Measurements from ENCODE around the gene SFTPB. TPM values are rescaled to one million over a fixed set of nuclear protein-coding genes. Genes with fewer than 3 reads are reported as not detected.
A peak's percentile ranks its signal among the peaks of the same experiment; 100 is the strongest.

Gene SFTPB
- total RNA-seq, 1 experiment from 2014 or later = not detected

DNA sequence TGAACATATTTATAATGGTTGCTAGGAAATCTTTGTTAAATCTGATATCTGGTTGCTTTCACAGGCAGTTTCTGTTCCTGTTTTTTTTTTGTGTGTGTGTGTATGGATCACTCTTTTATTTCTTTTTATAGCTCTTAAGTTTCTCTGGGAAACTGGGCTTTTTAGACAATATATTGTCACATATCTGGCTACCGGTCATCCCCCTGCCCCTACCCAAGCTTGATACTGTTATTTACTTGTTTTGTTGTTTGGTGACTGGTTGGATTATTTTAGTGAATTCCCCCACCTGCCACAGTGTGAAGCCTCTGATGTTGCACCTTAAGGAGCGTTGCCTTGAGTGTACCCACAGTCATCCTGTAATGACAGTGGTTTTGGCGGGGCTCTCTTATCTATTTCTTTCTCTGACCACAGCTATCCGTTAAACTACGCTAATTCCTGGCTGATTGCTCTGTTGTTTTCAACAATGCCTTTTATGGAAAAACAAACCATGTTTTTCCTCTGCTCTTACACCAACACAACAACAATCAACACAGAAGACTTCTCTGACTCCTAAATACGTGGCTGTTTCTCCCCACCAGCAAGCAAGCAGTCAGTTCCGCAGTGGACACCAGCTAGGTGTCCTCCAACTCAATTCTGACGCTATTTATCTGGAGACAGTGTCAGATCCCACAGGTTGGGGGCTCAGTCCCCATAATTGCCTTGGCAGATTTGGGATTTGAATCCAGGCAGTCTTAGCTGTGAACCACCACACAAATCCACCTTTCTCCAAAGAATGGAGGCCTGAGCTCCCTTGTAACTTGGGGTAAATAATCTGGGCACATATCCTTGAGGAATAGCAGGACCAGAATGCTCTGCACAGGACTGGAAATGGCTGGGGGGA, 37.0 kb upstream of the SFTPB start:
- DNase-seq (ENCODE audit: low read depth) = no peak
- in situ Hi-C loops (cut with HindIII; ENCODE audit: low pct_unique_long_range_greater_than_20kb, low sequenced_read_pairs) = no loop called here

GRCh38 chr2:85704038-85704437, 36.0 kb upstream of the SFTPB start:
- DNase-seq (ENCODE audit: low read depth) = no peak
- in situ Hi-C loops (cut with HindIII; ENCODE audit: low pct_unique_long_range_greater_than_20kb, low sequenced_read_pairs) = no loop called here

GRCh38 chr2:85703329-85703728, 35.3 kb upstream of the SFTPB start:
- in situ Hi-C loops (cut with HindIII; ENCODE audit: low pct_unique_long_range_greater_than_20kb, low sequenced_read_pairs) = no loop called here
- no peak for DNase-seq (ENCODE audit: low read depth)

- in situ Hi-C loops (cut with HindIII; ENCODE audit: low pct_unique_long_range_greater_than_20kb, low sequenced_read_pairs) = no loop called here
- DNase-seq (ENCODE audit: low read depth) = no peak
Observed at GRCh38 chr2:85702800-85703199, 34.8 kb upstream of the SFTPB start.

DNA sequence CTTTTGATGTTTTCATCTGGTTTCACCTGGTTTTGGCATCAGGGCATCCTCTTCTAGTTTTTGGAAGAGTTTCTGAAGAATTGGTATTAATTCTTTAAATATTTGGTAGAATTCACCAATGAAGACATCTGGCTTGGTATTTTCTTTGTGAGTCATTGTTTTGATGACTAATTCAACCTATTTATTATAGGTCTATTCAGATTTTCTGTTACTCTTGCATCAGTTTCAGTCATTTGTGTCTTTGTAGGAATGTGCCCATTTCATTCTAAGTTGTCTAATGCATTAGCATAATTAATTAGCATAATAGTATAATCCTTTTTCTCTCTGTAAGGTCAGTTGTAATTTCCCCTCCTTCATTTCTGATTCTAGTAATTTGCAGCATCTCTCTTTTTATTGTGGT, 34.2 kb upstream of the SFTPB start:
- in situ Hi-C loops (cut with HindIII; ENCODE audit: low pct_unique_long_range_greater_than_20kb, low sequenced_read_pairs) = no loop called here
- peak; percentile 39 for DNase-seq (ENCODE audit: low read depth)

GRCh38 chr2:85699325-85699724, 31.3 kb upstream of the SFTPB start:
- DNase-seq (ENCODE audit: low read depth) = no peak
- in situ Hi-C loops (cut with HindIII; ENCODE audit: low pct_unique_long_range_greater_than_20kb, low sequenced_read_pairs) = no loop called here

- DNase-seq (ENCODE audit: low read depth) = no peak
- in situ Hi-C loops (cut with HindIII; ENCODE audit: low pct_unique_long_range_greater_than_20kb, low sequenced_read_pairs) = no loop called here
Observed at GRCh38 chr2:85698880-85699254, 30.9 kb upstream of the SFTPB start.

GRCh38 chr2:85698184-85698879, 30.3 kb upstream of the SFTPB start:
- no peak for DNase-seq (ENCODE audit: low read depth)
- in situ Hi-C loops (cut with HindIII; ENCODE audit: low pct_unique_long_range_greater_than_20kb, low sequenced_read_pairs) = no loop called here

- in situ Hi-C loops (cut with HindIII; ENCODE audit: low pct_unique_long_range_greater_than_20kb, low sequenced_read_pairs) = no loop called here
- no peak for DNase-seq (ENCODE audit: low read depth)
Observed at GRCh38 chr2:85697716-85698115, 29.7 kb upstream of the SFTPB start.

DNA sequence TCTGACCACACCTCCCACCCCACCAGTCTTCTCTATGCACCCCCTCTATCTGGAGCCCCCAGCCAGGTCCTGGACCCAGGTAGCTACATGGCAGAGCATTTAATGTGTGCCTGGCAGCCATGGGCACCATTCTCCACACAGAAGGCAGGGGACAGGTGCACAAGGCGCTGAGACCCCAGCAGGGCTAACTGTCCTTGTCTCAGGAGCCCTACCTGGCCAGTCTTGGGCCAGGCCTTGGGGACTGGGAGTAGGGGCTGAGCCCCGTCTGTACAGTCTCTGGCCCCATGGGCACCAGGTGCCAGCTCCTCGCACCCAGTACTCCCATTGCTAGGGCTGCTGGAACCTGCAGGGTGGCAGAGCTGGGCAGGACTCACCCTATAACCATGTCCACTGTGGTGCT, 29.1 kb upstream of the SFTPB start:
- in situ Hi-C loops (cut with HindIII; ENCODE audit: low pct_unique_long_range_greater_than_20kb, low sequenced_read_pairs) = no loop called here
- DNase-seq (ENCODE audit: low read depth) = no peak

DNA sequence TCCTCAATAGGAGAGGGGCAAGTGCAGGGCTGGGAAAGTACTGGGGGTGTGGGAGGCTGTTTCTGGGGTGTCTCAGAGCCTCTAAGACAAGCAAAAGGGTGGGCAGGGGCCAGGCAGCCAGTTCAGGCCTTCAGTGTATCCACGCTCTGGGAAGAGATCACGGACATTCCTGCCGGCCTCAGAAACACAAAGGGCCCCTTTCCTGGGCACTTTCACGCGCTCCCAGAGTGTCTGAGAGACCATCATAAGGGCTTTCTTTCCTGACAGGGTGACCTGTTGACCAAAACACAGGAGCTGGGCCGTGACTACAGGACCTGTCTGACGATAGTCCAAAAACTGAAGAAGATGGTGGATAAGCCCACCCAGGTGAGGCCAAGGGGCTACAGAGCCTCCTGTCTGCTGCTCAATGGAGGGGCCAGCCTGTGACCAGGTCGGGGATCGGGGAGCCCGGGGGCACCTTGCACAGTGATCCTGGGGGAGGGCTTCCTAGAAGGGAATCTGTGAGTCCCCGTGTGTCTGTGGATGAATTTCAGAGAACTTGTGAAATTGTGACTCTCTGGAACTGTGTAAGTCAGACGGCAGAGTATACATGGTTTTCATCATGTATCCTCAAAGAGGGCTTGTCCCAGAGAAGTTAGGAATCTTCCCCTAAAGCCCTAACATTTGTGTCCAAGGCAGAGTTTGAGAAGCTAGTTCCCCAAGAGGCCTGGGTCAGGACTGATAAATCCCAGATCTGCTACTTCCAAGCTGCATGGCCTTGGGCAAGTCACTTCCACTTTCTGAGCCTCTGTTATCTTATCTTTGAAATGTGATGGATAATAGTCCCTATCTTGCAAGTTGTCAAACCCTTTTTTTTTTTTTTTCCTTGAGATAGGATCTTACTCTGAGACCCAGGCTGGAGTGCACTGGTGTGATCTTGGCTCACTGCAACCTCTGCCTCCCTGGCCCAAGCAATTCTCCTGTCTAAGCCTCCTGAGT, 28.0 kb upstream of the SFTPB start:
- no peak for DNase-seq (ENCODE audit: low read depth)
- in situ Hi-C loops (cut with HindIII; ENCODE audit: low pct_unique_long_range_greater_than_20kb, low sequenced_read_pairs) = no loop called here

DNA sequence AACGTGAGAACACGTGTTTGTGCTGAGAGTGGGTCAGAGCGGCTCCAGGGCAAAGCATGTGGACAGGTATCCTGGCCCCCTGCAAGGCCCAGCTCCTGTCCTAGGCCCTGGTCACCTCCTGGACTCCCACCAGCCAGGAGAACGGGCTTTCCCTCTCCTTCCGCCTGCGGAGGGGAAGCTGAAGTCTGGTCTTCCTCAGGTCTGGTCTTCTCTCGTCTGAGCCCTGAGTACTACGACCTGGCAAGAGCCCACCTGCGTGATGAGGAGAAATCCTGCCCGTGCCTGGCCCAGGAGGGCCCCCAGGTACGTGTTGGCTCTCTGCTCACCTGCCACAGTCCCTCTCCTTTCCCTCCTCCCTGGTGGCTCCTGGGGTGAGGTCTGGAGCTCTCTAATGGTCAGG, 27.1 kb upstream of the SFTPB start:
- DNase-seq (ENCODE audit: low read depth) = no peak
- in situ Hi-C loops (cut with HindIII; ENCODE audit: low pct_unique_long_range_greater_than_20kb, low sequenced_read_pairs) = no loop called here

DNA sequence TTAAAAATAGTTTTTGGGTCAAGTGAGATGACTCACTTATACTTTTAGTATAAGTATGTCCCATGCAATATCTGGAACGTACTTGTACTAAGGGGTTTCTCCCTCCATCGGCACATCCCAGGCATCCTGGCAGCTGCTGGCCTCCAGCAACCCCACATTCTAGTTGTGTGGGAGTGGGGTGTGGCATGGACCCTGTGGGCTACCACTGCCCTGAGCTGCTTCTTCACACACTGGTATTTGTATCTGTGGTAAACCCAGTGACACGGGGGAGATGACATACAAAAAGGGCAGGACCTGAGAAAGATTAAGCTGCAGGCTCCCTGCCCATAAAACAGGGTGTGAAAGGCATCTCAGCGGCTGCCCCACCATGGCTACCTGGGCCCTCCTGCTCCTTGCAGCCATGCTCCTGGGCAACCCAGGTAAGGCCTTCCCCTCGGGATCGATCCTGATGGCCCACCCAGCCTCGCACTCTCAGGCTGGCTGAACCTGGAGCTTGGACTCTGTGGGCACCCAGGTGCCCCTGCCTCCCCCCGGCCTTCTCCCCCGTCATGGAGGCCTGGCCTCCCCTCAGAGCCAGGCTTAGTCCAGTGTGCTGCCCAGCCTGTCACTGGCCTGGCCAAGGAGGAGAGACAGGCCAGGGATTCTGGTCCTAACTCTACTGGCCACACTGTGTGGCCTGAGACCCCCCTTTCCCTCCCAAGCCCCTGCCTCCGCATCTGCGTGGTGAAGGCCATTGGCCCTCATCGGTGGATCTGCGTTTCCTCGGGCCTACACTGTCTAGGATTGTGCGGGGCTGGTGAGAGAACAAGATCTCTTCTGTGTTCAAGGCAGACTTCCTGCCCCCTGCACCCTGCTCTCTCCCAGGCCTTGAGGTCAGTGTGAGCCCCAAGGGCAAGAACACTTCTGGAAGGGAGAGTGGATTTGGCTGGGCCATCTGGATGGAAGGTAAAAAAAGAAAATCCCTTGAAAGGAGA, 26.3 kb upstream of the SFTPB start, which contains the start of gene GNLY:
Gene GNLY (plus strand): TSS at position 307 of the 974 bp plus-strand sequence. CDS start 61 bp downstream, at position 368.
- in situ Hi-C loops (cut with HindIII; ENCODE audit: low pct_unique_long_range_greater_than_20kb, low sequenced_read_pairs) = no loop called here
- DNase-seq (ENCODE audit: low read depth) = no peak

DNA sequence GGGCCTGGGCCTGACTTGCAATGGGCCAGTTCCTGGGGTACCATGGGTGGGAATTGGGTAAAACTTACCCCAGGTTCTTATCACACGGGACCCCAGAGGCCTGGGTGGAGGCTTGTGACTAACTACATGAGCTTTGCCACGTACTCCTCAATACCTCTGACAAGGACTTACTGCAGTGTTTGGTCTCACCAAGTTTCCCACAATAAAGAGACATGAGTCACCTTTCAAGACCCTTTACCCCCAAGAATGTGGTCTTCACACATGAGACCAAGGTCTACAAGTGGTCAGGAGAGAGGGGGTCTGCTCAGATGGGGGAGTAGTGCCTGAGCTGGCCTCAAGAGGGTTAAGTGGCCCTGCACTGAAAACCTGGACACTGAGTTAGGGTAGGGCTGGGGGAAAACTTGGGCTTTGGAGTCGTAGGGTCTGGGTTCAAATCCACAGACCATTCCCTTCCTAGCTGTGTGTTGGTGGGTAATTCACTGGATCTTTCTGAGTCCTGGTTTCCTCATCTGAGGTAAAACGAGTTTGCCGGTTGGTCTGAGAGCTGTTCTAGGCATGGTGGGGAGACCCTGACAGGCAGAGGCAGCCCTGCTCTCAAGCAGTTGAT, 24.1 kb upstream of the SFTPB start:
- in situ Hi-C loops (cut with HindIII; ENCODE audit: low pct_unique_long_range_greater_than_20kb, low sequenced_read_pairs) = no loop called here
- DNase-seq (ENCODE audit: low read depth) = no peak

DNA sequence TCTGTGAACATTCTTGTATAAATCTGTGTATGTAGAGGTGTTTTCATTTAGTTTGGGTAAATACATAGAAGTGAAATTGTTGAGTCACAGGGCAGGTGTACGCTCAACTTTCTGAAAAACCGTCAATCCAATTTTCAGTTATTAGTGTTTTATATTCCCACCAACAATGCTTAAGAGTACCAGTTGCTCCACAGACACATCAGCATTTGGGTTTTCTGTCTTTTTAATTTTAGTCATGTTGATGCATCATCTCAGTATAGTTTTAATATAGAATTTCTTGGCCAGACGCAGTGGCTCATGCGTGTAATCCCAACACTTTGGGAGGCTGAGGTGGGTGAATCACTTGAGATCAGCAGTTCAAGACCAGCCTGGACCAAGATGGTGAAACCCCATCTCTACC, 22.9 kb upstream of the SFTPB start:
- in situ Hi-C loops (cut with HindIII; ENCODE audit: low pct_unique_long_range_greater_than_20kb, low sequenced_read_pairs) = no loop called here
- DNase-seq (ENCODE audit: low read depth) = no peak

DNA sequence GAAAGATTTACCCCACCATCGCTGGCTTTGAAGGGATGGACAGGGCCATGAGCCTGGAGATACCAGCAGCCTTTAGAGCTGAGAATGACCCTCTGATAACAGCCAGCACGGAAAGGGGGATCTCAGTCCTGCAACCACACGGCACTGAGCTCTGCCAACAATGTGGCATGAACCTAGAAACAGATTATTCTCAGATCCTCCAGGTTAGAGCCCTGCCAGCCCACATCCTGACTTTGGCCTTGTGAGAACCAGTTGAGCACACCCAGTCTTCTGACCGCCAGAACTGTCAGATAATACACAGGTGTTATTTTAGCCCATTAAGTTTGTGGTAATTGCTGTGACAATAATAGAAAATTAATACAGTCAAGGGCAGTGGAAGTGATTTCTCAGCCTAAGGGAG, 16.8 kb upstream of the SFTPB start:
- DNase-seq (ENCODE audit: low read depth) = no peak
- in situ Hi-C loops (cut with HindIII; ENCODE audit: low pct_unique_long_range_greater_than_20kb, low sequenced_read_pairs) = no loop called here

- in situ Hi-C loops (cut with HindIII; ENCODE audit: low pct_unique_long_range_greater_than_20kb, low sequenced_read_pairs) = no loop called here
- DNase-seq (ENCODE audit: low read depth) = no peak
Observed at GRCh38 chr2:85684380-85684779, 16.4 kb upstream of the SFTPB start.

Measured in Caki2 (cell line).